Fibroblast of the conjunctiva (primary cell): ENCODE results near the gene PKD2.
"Not testable (repeated sequence)": the region's sequence is repeated elsewhere in the genome, so short reads cannot be mapped to it uniquely, and the experiment has no call there.

Source experiments
- DNase-seq: peaks from one replicate; pipeline ENCODE4 v3.0.0-alpha.2; 2010; ENCODE audit warnings: low read depth

The PKD2 gene

DNA sequence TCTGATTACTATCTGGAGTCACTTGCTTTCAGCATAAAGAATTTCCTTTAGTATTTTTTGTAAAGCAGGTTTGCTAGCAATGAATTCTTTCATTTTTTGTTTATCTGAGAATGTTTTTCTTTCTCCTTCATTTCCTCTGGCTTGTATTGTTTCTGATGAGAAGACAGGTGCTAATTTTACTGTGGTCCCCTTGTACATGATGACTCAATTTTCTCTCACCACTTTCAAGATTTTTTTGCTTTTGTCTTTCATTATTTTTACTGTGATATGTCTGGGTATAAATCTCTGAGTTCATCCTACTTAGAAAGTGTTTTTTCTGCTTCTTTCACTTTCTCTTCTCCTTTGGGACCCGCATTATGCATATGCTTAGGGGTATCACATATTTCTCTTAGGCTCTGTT, 62.6 kb downstream of the PKD2 start:
- no peak for DNase-seq

DNA sequence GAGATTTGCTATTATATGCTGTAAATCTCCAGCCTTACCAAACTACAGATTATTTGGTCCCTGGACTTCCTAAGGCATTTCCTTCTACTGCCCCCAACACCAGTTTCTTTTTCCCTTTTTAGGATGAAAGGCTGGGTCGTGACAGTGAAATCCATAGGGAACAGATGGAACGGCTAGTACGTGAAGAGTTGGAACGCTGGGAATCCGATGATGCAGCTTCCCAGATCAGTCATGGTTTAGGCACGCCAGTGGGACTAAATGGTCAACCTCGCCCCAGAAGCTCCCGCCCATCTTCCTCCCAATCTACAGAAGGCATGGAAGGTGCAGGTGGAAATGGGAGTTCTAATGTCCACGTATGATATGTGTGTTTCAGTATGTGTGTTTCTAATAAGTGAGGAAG, 67.9 kb downstream of the PKD2 start:
- DNase-seq, result no peak

DNA sequence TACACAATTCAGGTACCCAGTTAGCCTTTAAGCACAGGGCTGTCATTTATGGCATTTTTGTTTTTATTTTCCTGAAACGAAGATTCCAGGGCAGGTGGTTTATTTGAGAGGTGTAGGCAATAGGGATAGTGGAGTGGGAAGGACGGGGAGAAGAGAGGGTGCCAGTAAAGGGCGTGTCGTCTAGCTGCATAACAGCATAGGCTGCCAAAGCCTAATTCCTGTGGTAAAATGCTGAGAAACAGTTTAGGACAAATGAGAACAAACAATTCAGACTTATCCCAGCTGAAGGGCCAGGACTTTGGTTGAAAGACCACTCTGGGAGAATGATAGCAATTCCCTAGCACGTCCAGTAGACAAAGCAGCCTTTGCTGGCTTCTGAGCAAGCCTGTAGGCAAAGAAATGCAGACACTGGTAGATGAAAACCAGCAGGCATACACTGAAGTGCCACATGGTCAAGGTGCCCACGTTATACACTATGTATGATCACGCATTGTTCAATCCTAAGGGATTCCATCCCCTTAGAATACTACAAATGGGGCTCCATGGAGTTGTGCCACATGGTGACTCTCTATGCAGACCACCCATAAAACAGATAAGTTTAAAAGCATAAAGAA, 70.6 kb downstream of the PKD2 start:
- DNase-seq, result no peak

DNA sequence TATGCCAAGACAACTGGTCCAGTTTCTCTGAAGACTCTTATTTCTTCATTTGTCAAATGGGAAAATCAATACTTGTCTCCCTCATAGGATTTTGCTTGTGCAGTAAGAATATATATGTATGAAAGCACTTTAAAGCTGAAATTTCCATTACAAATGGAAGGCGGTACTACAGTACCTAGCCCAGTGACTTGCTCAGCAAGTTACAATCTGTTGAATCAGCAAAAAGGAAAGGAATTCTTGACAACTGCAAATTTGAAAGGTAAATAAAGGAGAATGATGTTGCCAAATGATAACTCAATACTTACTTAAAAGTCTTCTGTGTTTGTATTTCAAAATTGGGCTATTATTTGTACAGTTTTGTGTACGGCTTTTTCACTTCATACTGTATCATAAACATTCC, 71.1 kb downstream of the PKD2 start:
- DNase-seq, result no peak

DNA sequence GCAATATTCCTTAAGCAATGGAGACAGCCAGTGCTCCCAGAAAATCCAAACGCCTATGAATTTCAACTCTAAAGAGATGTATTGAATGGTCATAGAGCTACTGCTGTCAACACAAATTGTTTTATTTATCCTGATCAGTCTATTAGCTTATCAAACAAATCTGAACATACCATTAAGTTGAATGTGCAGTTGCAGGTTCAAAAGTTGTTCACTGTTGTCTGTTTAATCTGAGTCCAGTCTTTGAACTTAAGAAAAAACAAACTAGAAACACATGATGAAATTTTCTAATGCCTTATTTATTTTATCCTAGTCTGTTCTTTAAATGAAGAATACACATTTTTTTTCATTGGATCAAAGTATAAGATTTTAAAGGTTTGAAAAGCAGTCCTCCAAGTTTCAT, 73.2 kb downstream of the PKD2 start:
- no peak for DNase-seq

DNA sequence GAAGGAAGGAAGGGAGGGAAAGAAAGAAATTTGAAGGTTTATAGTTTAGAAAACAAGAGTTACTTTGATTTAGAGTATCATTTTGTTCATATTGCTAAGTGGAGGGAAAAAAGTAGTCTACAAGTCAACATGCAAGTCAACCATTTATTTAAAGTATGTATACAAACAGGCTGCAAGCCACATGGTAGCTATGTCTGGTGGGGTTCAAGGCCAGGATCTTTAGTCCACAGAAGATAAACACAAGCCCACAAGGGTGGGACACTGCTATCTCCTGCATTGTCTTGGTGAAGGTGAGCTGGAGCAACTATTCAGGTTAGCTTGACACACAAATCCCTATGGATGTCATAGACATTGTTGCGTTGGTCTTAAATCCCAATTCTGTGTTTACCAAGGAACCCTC, 79.6 kb downstream of the PKD2 start:
- DNase-seq, result no peak

DNA sequence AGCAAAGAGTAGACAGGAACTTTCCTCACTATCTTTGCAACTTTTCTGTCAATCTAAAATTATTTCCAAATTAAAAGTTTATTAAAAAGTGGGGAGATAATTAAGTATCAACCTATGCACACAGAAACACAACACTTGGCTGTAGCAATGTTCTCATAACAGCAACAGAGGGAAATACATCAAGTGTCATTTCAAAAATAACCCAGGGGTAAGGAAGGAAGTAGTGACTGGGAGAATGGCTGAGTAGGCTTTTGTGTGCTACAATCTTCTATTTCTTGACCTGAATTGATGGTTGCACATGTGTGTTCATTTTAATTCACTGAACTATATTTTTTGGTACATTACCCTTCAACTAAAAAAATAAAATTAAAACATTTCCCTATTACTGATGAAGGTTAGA, 83.5 kb downstream of the PKD2 start:
- no peak for DNase-seq

DNA sequence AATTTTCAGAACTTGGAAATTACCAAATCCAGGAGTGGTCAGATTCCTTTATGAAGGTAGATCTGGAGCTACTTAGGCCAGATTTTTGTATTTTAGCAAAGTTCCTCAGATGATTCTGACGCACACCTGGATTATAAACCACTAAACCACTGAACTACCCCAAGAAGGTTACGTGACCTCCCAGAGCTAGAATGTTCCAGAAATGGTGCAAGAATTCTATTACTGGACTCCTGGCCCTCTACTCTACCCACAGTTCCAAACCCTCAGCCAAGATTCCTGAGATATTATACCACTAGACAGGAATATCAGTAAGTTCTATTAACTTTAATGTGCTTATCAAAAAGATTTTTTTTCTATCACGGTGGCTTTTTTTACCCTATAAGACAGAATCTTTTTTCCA, 83.9 kb downstream of the PKD2 start:
- no peak for DNase-seq

DNA sequence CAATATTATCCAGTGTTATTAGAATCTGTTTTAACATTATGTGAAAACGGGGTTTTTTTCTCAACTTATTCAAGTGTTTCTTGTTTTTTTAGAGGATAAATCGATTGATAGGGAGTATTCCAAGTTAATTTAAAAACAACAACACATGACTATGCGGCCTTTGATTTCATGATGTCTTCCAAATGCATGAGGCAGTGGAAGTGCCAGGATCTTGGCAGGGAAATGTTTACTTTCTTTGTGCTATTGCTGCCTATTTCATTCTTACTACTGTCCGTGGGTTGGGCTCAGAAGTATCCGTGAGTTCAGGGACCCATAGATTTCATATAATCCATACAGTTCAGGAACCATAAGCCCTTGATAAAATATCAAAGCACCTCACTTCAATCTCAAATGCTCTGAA, 86.4 kb downstream of the PKD2 start:
- no peak for DNase-seq

DNA sequence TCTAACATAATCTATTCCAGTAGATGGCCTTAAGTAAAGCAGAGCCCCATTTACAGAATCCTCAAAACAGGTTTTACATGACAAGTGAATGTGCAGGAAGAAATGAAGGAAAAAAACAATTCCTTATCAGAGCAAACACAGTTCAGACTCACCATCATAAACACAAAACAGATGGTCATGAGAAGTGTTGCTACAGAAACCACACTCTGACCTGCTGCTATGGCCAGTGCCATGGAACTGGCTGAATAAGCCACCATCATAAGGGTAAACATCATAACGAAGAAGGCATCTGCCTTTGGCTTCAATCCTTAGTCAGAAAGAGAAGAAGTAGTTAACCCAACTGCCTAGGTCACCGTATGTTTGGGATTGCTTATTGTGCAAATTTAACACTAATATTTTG, 89.9 kb downstream of the PKD2 start:
- no peak for DNase-seq

DNA sequence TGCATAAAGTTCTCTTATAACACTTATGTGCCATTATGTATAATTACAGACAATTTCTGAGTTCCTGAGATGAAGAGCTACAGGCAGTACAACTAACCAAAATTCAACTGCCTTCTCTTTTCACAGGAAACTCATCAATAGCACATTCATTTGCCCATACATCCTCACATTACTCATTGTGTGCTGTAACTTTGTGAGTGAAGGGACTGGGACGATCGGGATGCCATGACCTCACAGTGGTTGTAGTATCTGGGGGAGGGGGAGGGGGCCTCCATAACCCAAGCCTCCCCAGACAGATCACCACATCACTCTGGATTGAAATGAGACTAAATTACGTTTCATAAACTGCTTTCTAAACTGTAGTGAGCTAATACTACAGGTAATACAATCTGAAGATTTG, 90.3 kb downstream of the PKD2 start:
- no peak for DNase-seq

DNA sequence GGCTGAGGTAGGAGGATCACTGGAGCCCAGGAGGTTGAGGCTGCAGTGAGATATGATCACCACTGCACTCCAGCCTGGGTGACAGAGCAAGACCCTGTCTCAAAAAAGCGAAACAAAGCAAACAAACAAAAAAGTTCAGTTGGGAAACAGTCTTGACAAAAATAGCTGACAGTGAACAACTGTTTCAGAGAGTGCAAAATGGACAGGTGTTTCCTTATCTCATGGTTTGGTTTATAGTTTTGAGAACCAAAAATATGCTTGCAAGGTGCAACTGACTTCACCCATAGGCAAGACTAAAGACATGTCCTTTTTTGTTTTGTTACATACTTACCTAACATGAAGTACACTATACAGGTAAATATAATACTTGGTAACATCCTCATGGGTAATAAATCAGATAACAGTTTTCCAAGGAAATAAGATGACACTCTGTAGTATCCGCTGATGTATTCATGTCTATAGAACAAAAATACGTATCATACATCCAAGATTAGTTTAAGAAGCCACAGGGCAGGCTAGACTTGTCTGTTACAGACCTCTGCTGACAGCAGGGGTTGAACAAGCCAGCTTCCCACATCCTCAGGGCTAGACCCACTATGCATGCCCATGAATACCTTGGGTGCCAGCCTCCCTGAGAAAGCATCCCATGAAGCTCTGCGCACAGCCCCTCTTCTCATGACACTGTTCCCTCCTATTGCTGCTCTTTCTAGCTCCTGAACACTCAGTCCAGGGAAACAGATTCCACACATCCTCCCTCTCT, 91.7 kb downstream of the PKD2 start:
- DNase-seq, result no peak

DNA sequence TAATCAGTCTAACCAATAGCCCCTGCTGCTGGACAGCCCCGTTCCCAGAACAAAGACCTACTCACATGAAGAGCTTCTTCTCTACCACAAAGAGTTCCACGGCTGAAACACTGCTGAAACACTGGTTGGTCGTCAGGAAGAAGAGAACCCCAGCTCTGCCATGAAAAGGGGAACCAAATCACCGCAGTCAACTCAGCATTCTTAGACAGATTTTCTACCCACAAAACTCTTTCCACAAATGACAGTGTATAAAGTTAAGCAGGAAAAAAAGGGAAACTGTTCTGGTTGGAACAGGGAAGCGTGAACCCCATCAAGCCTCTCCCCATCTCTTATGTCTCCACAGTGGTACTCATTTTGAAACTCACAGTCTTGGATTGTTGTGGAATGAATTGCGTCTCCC, 93.7 kb downstream of the PKD2 start:
- DNase-seq, result no peak

DNA sequence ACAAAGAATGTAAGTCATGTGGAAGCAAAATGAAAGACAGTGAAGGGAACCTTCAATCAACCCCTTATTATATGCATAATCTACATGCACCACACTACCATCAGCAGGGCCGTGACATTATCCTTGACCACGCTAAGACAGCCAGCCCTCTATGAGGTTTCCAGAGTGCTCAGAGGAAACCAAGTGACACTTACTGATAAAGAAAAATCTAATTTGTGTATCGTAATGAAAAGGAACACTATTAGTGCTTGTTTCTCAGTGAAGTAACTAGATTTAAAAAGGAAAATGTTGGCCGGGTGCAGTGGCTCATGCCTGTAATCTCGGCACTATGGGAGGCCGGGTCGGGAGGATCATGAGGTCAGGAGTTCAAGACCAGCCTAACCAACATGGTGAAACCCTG, 94.6 kb downstream of the PKD2 start:
- no peak for DNase-seq

DNA sequence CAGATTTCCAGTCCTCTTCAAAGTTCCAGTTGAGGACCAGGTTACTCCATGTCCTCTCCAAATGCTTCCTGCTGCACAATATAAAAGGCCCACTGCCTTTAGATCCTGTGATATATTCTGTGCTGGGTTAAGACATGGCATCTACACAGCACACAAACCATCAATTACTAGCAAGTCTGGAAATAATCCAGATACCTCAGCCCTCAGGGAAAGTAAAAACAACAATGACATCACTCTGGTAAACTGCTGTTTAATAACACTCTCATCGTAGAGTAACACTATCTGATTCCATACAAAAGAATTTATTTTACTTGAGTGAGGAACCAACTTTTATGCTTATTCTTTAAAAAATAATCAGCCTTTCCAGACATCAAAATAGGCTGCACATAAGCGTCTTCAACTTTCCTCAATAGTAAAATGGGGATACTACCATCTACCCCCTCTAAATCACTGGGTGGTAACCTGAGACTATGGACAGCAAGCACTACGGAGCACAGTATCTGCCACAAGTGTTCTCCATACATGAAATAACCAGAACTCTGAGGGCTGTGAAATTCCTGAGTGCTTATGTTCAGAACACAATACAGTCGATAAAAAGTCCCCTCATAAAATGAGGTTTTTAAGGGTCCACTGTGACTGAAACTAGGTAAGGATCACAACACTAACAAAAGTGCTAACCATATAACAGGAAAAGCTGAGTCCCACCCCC, 97.6 kb downstream of the PKD2 start:
- peak; percentile 20 for DNase-seq

DNA sequence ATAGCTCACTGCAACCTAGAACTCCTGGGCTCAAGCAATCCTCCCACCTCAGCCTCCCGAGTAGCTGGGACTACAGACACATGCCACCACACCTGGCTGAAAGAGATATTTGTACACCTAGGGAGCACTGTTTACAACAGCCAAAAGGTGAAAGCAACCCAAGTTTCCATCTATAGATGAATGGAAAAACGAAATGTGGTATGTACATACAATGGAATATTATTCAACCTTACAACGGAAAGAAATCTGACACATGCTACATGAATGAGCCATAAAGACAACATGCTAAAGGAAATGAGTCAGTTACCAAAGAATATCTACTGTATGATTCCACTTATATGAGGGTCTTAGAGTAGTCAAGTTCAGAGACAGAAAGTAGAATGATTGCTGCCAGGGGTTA, 98.8 kb downstream of the PKD2 start:
- DNase-seq, result no peak

DNA sequence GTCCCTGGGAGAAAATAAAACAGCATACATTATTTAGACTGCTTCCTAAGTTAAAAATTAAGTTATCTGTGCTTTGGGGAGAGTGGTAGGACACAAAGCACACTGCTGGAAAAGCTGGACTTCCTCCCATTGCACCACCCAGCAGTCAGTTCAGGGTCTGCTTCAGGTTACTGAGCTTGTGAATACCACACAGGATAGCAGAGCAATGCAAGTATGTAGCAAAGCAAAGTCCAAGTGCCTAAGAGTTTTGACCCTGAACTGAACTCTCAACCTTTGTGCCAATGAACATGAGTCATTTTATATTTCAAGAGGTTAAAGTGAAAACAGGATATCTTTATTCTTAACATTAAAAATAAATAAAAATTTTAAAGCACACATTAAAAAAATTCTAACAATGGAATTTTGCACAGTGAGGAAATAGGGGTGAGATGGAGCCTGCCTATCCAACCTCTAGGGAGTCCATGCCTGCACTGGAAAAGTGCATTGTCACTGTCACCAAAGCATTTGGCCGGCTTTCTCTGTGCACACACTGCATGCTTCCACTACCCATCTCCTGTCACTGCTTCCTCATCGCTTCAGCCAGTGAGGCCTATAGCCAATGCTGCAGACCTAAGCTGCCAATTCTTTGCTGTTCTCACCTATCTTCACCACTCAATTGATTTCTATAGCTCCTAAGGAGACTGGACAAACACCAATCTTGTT, 100.1 kb downstream of the PKD2 start:
- DNase-seq, result no peak

DNA sequence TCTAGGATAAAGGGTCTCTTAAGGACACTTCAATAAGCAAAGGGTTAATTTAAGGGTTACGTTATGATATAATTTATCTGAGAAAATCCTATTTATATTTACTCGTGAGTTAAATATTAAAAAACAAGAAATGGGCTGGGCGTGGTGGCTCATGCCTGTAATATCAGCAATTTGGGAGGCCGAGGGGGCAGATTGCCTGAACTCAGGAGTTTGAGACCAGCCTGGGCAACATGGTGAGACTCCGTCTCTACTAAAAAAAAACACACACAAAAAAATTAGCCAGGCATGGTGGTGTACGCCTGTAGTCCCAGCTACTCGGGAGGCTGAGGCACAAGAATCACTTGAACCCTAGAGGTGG, 100.7 kb downstream of the PKD2 start:
- DNase-seq, result not testable (repeated sequence)

DNA sequence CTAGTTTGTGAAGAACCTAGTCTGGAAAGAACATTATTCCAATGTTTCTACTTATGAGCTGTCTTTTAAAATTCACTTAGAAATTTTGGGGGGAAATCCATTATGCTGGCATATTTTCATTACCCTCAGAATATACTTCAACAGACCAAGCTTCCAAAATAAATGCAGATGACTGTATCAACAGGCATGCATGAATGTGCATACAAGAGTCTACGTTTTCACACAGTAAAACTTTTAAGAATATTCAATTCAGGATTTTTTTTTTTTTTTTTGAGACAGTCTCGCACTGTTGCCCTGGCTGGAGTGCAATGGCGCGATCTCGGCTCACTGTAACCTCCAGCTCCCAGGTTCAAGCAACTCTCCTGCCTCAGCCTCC, 101.3 kb downstream of the PKD2 start:
- no peak for DNase-seq

DNA sequence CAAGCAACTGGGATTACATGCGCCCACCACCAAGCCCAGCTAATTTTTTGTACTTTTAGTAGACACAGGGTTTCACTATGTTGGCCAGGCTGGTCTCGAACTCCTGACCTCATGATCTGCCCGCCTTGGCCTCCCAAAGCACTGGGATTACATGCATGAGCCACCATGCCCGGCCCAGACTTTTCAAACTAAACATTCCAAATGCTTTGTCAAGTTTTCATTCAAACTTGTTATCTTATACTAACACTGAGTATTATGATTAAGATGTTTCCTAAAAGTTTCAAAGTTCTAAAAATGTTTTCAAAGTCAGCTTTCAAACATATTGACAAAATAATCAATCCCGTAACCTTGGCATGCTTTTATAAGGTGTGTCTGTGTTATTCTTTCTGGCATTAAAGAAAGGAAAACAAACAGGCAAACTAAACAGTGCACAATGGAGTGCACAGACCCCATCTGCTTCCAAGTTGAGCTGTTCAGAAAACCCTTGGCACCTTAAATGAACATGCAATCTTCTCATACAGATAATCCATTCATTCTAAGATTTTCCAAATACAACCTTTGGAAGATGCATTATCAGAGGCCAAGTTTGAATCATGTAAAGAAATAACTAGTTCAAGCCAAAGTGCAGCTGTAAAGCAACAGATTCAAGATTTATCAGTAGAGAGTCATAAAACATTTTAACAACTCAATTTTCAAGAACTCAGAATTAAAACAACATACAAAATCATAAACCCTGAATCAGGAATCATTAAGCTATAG, 101.9 kb downstream of the PKD2 start:
- no peak for DNase-seq

DNA sequence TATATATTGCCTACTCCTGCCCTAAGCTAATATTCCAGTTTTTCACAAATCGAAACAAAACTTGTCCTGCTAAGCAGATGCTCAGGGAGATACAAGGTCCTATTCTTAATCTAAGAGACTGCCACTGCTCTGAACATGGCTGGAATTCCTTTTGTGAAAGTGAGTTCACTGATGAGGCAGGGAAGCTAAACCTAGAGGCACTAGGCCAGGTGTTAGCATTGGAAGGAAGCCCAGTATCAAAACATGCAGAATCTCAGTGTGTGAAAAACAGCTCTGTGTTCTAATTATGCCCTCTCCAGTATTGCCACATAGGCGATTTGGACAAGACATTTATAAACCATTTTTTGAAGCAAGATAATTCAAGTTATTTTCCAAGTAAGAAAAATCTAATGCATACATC, 103.4 kb downstream of the PKD2 start:
- no peak for DNase-seq

DNA sequence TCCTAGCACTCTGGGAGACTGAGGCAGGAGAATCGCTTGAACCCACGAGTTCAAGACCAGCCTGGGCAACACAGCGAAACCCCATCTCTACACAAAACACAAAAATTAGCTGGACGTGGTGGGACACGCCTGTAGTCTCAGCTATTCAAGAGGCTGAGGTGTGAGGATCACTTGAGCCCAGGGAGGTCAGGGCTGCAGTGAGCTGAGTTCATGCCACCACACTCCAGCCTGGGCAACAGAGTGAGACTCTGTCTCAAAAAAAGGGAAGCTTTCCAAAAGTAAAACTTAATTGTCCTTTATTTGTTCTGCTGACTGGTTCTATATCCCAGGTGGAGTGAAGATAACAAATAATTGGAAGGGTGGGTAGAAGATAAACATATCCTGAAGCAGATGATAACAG, 105.4 kb downstream of the PKD2 start:
- DNase-seq, result no peak
